CD4-positive, alpha-beta memory T cell (primary cell): Measurements from ENCODE around the gene SLC29A1. TPM values are rescaled to one million over a fixed set of nuclear protein-coding genes. Genes with fewer than 3 reads are reported as not detected.

Source experiments
- CTCF ChIA-PET: fragments of 350-600 bp; sonication (Branson Sonifier 250); formaldehyde crosslinking; loops from one replicate; lab custom pipeline; 2021; ENCODE audit warnings: inconsistent platforms; ENCODE audit not compliant: partially characterized antibody; lab: Charles Lee
- POLR2A ChIA-PET: fragments of 350-600 bp; sonication (Branson Sonifier 250); formaldehyde crosslinking; loops from one replicate; lab custom pipeline; 2021; ENCODE audit not compliant: partially characterized antibody; lab: Charles Lee
- DNase-seq, 5 donors: peaks; one replicate each; pipeline versions ENCODE4 v3.0.0 to v3.0.0-alpha.2; 2020 to 2022; ENCODE audit warnings: mixed read lengths in 1 of 5
- H3K27ac ChIP-seq: one replicate; pipeline ENCODE4 v1.7.0; 2013; ENCODE audit warnings: low read depth, low read length
- H3K27me3 ChIP-seq: 2 replicates; pipeline ENCODE4 v1.7.0; 2013; ENCODE audit warnings: mild to moderate bottlenecking, low read length, moderate library complexity; ENCODE audit not compliant: insufficient read depth
- H3K36me3 ChIP-seq: 2 replicates; pipeline ENCODE4 v1.7.0; 2013; ENCODE audit warnings: mild to moderate bottlenecking, low read length, moderate library complexity; ENCODE audit not compliant: insufficient read depth
- H3K4me1 ChIP-seq: 2 replicates; pipeline ENCODE4 v1.7.0; 2013; ENCODE audit warnings: mild to moderate bottlenecking, low read length, moderate library complexity; ENCODE audit not compliant: insufficient read depth
- H3K4me3 ChIP-seq, 2 donors: one replicate each; pipeline ENCODE4 v1.7.0; 2013; ENCODE audit warnings: low read length in 2 of 2, mild to moderate bottlenecking in 1 of 2
- H3K9me3 ChIP-seq, 2 donors: one replicate each; pipeline ENCODE4 v1.7.0; 2013; ENCODE audit warnings: low read length in 2 of 2, control low read depth in 1 of 2; ENCODE audit not compliant: control insufficient read depth in 1 of 2
- H3K27ac Mint-ChIP-seq, 7 donors: one replicate each; pipeline ENCODE4 v1.8.0; 2020 to 2021; ENCODE audit warnings: mixed read lengths in 7 of 7, mild to moderate bottlenecking in 6 of 7, inconsistent platforms in 3 of 7, moderate library complexity in 3 of 7
- H3K27me3 Mint-ChIP-seq, 2 donors: one replicate each; pipeline ENCODE4 v1.8.0; 2020 to 2021; ENCODE audit warnings: mixed read lengths in 2 of 2
- H3K36me3 Mint-ChIP-seq, 2 donors: one replicate each; pipeline ENCODE4 v1.8.0; 2020 to 2021; ENCODE audit warnings: mixed read lengths in 2 of 2, inconsistent platforms in 1 of 2, mild to moderate bottlenecking in 1 of 2
- H3K4me1 Mint-ChIP-seq, 4 donors: one replicate each; pipeline ENCODE4 v1.8.0; 2020 to 2021; ENCODE audit warnings: mixed read lengths in 4 of 4, mild to moderate bottlenecking in 1 of 4
- H3K4me3 Mint-ChIP-seq, 8 donors: one replicate each; pipeline ENCODE4 v1.8.0; 2020 to 2021; ENCODE audit warnings: mixed read lengths in 8 of 8, mild to moderate bottlenecking in 7 of 8, moderate library complexity in 6 of 8, inconsistent platforms in 3 of 8
- H3K9me3 Mint-ChIP-seq, 8 donors: one replicate each; pipeline ENCODE4 v1.8.0; 2020 to 2021; ENCODE audit warnings: mixed read lengths in 8 of 8, mild to moderate bottlenecking in 5 of 8, inconsistent platforms in 3 of 8, moderate library complexity in 1 of 8
- intact Hi-C: fragments of 100-400 bp; cut with micrococcal nuclease; formaldehyde crosslinking; loops from one replicate; pipeline ENCODE4 v1.15.1; 2023
- polyA plus RNA-seq, 2 donors: library from polyadenylated mRNA; unstranded; fragments of 300-500 nt; fragmentation: Illumina TruSeq; gene quantifications; one replicate each; pipeline ENCODE4 v1.2.3, GENCODE V29; 2021
- total RNA-seq, 2 experiments: library from RNA; stranded (reverse); gene quantifications; one replicate each; pipeline ENCODE4 v1.2.3, GENCODE V29; 2021

The SLC29A1 gene
- total and polyA plus RNA-seq, 4 experiments from 2014 or later, result 2.1 to 3.7 (median 3.2) TPM

DNA sequence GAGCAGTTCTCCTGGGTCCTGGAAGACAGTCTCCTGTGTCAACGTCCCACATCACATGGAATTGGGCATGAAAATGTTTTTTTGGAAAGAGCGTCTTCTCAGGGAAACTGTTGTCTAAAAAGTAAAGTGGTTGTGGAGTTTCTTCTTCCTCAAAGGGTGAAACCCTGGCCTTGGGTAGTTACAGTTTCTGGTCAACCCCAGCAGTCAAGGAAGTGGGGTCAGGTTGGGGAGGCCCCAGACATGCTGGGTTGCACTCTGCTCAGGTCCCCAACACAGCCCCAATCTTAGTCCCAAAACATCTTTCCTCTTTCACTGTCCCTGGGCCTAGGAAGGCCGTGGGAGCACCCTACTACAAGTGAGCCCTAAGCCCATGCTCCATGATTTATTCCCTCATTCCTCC lies 43.0 kb downstream of the SLC29A1 start:
- H3K4me1 ChIP-seq, result peaks cover 35% of the 10 kb centered on the region
- H3K4me3 Mint-ChIP-seq, result peak overlapping the region in 7 of 8 donors; percentile 26 to 96 (median 93)
- peaks cover 10 to 22% of the 10 kb centered on the region in 2 donors for H3K27me3 Mint-ChIP-seq
- H3K36me3 Mint-ChIP-seq, result peaks cover 0 to 23% of the 10 kb centered on the region in 2 donors
- no peaks in the 10 kb centered on the region for H3K9me3 ChIP-seq
- peaks cover 14 to 43% (median 34%) of the 10 kb centered on the region in 4 donors for H3K4me1 Mint-ChIP-seq
- CTCF ChIA-PET, result interaction anchor here (0.9 to 8.3 kb wide), 9 partner anchors 12 to 190 kb away, joined by 4 to 82 read pairs (median 16); partner anchors contain the start of genes AARS2 and SLC35B2
- peak overlapping the region; percentile 96 for H3K27ac ChIP-seq
- H3K36me3 ChIP-seq, result peaks cover 3% of the 10 kb centered on the region
- POLR2A ChIA-PET, result interaction anchor here (5.4 to 6.2 kb wide), 2 partner anchors 11 to 20 kb away, joined by 37 to 97 read pairs; partner anchors contain the start of genes HSP90AB1 and SLC35B2
- no peak overlapping the region for H3K4me3 ChIP-seq
- intact Hi-C loops, result no loop called here
- no peak for DNase-seq
- peak overlapping the region; percentile 94 to 98 (median 95) for H3K27ac Mint-ChIP-seq
- no peaks in the 10 kb centered on the region for H3K9me3 Mint-ChIP-seq
- peaks cover 17% of the 10 kb centered on the region for H3K27me3 ChIP-seq

DNA sequence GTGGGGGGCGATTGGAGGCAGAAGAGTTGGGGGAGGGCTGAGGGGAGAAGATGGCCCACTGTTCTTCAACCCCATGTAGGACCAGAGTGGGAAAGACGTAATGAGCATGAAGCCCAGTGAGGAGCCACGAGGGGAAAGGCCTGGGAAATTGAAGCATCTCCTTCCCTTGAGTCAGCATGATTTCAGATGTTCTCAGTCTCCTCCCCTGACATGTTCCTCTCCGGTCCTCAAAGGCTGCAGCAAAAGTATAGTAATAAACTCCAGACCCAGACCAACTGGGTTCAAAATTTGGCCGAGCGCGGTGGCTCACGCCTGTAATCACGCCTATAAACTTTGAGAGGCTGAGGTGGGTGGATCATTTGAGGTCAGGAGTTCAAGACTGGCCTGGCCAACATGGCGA lies 43.9 kb downstream of the SLC29A1 start:
- Mint-ChIP-seq H3K4me1 (peaks cover 14 to 39% (median 32%) of the 10 kb centered on the region in 4 donors), H3K4me3 (no peak overlapping the region), H3K36me3 (peaks cover 0 to 23% of the 10 kb centered on the region in 2 donors), H3K27me3 (peaks cover 14 to 29% of the 10 kb centered on the region in 2 donors), H3K9me3 (no peaks in the 10 kb centered on the region), H3K27ac (peak overlapping the region in 6 of 7 donors; percentile 68 to 98 (median 94))
- intact Hi-C loops, result no loop called here
- Histone ChIP-seq H3K9me3 (no peaks in the 10 kb centered on the region), H3K4me1 (peaks cover 31% of the 10 kb centered on the region), H3K36me3 (no peaks in the 10 kb centered on the region), H3K27me3 (peaks cover 26% of the 10 kb centered on the region), H3K4me3 (no peak overlapping the region), H3K27ac (no peak overlapping the region)
- ChIA-PET POLR2A (interaction anchor here (5.4 to 6.2 kb wide), 2 partner anchors 11 to 21 kb away, joined by 37 to 97 read pairs; partner anchors contain the start of genes HSP90AB1 and SLC35B2), CTCF (interaction anchor here (1.1 to 8.3 kb wide), 13 partner anchors 13 to 189 kb away, joined by 3 to 82 read pairs (median 11); partner anchors contain the start of genes AARS2, HSP90AB1, SLC35B2 and SPATS1)
- DNase-seq, result no peak

DNA sequence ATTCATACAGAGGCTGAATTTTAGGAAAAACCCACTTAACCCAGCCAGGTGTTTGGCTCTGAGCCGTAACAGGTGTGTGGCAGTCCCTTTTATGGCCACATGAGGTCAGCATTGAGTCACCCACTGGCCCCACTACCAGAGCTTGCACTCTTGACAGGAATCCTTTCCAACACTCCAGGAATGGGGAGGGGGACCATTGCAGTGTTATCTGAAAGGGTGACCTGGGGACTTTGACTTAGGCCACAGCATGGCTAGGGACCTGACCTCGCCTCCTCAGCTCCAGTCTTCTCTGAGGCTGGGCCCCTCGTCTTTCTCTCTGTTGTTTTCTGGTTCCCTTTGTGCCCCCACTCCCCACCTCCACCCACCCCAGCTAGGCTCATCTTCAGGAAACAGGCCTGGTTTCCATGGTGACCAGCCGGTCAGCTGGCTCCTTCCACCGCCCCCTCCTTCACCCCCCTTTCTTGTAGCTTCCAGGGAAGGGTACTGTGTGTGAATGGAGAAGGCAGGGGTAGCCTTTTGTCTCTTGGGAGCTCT lies 44.8 kb downstream of the SLC29A1 start:
- Mint-ChIP-seq H3K36me3 (peaks cover 0 to 15% of the 10 kb centered on the region in 2 donors), H3K27me3 (peaks cover 21 to 36% of the 10 kb centered on the region in 2 donors), H3K9me3 (peaks cover 0 to 2% (median 0%) of the 10 kb centered on the region in 8 donors), H3K4me3 (peak overlapping the region in 3 of 8 donors; percentile 15 to 36 (median 33)), H3K27ac (peak overlapping the region in 6 of 7 donors; percentile 60 to 96 (median 78)), H3K4me1 (peaks cover 5 to 30% (median 23%) of the 10 kb centered on the region in 4 donors)
- Histone ChIP-seq H3K27me3 (peaks cover 33% of the 10 kb centered on the region), H3K9me3 (no peaks in the 10 kb centered on the region), H3K4me1 (peaks cover 22% of the 10 kb centered on the region), H3K36me3 (no peaks in the 10 kb centered on the region), H3K4me3 (no peak overlapping the region), H3K27ac (no peak overlapping the region)
- CTCF ChIA-PET, result interaction anchor here (0.7 to 8.3 kb wide), 24 partner anchors 10 to 188 kb away, joined by 3 to 82 read pairs (median 5); partner anchors contain the start of genes AARS2, HSP90AB1, SLC35B2 and SPATS1
- POLR2A ChIA-PET, result interaction anchor here (1.1 to 6.2 kb wide), 3 partner anchors 12 to 37 kb away, joined by 5 to 97 read pairs (median 37); partner anchors contain the start of genes HSP90AB1 and SLC35B2
- intact Hi-C loops, result loop anchor here (1.0 to 2.0 kb wide), 4 partner anchors 36 to 119 kb away; partner anchors contain the start of genes AARS2 and CDC5L
- DNase-seq, result peak; percentile 61 to 70 (median 65)

DNA sequence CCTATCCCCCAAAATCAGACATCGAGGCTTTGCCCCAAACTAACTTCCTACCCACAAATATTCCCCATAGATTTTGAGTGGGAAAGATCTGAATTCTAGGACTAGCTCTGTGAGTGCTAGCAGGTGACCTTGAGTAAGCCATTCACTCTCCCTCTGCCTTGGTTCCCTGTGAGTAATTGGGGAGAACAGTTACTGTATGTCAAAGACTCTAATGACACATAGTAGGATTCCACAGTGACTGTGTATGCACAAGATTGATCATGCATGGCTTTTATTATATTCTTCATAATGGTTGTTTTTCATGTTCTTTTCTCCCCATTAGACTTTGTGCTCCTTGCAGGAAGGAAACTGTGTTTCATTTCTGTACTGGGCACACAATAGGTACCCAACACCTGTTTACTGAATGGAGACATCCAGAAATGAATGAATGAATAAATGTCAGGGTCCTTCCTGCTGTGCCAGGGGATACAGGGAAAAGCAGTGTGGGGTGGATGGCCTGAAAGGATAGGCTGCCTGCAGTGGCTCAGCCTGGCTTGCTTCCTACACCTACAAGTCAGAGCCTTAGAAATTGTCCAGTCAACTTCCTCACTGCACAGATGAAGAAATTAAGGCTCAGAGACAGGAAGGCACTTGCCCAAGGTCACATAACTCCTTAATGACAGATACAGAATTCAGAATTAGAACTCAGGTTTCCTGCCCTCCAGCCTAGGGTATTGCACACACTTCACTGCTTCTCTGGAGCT lies 46.0 kb downstream of the SLC29A1 start:
- ChIA-PET POLR2A (interaction anchor here (1.9 to 6.2 kb wide), 4 partner anchors 13 to 23 kb away, joined by 6 to 97 read pairs (median 25); partner anchors contain the start of genes HSP90AB1 and SLC35B2), CTCF (interaction anchor here (0.7 to 8.3 kb wide), 19 partner anchors 15 to 187 kb away, joined by 3 to 82 read pairs (median 5); partner anchors contain the start of genes AARS2, HSP90AB1, SLC35B2 and SPATS1)
- Mint-ChIP-seq H3K27ac (peak overlapping the region in 2 of 7 donors; percentile 4 to 26), H3K4me3 (peak overlapping the region; percentile 21 to 75 (median 51)), H3K4me1 (peaks cover under 1 to 20% (median 13%) of the 10 kb centered on the region in 4 donors), H3K9me3 (peaks cover 0 to 2% (median 0%) of the 10 kb centered on the region in 8 donors), H3K27me3 (peaks cover 27 to 45% of the 10 kb centered on the region in 2 donors), H3K36me3 (peaks cover 2 to 7% of the 10 kb centered on the region in 2 donors)
- no peaks in the 10 kb centered on the region for H3K9me3 ChIP-seq
- peaks cover 33% of the 10 kb centered on the region for H3K27me3 ChIP-seq
- H3K4me1 ChIP-seq, result peaks cover 10% of the 10 kb centered on the region
- no peak for DNase-seq
- H3K27ac ChIP-seq, result no peak overlapping the region
- intact Hi-C loops, result loop anchor here (2.0 kb wide), 1 partner anchor 117 kb away; the partner anchor contains the start of gene CDC5L
- no peak overlapping the region for H3K4me3 ChIP-seq
- no peaks in the 10 kb centered on the region for H3K36me3 ChIP-seq

DNA sequence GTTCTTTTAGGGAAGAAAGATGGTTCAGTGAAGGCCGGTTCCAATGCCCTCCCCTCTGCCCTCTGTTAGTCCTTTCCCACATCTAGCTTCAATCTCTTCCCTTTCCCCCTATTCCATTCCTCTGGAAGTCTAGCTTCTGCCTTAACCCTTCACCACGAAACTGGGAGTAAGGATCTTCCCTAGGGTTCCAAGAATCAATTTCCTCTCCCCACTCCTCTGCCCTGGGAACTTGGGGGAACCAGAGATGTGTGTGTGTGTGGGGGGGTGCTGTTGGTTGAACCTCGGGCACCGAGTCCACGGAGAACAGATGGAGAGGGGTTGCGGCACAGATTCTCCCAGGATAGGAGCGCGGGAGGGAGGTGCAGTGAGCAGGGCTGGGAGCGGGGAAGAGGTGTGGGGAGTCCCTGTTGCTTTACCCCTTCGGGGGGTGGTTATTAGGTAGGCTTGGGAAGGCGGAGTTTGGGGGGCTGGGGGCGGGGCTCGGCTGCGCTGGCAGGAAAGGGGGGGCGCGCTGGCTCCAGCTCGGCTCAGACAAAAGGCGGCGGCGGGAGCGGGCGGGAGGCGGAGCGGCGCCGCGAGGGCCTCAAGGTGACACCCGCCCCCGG lies 46.6 kb downstream of the SLC29A1 start, which contains the start of gene TMEM151B:
Gene TMEM151B, plus strand, starts transcription at position 530 of the 605 bp plus-strand sequence. CDS start 293 bp downstream, outside the sequence.
- H3K9me3 Mint-ChIP-seq, result peaks cover 0 to 2% (median 0%) of the 10 kb centered on the region in 8 donors
- Histone ChIP-seq H3K36me3 (no peaks in the 10 kb centered on the region), H3K27me3 (peaks cover 33% of the 10 kb centered on the region), H3K9me3 (no peaks in the 10 kb centered on the region), H3K27ac (no peak within 1 kb of the TSS), H3K4me3 (no peak within 1 kb of the TSS), H3K4me1 (peaks cover 7% of the 10 kb centered on the region)
- no peak for DNase-seq
- H3K36me3 Mint-ChIP-seq, result peaks cover 1 to 5% of the 10 kb centered on the region in 2 donors
- H3K4me3 Mint-ChIP-seq, result peak within 1 kb of the TSS; percentile 64 to 79 (median 76)
- intact Hi-C loops, result loop anchor here (2.0 kb wide), 1 partner anchor 117 kb away; the partner anchor contains the start of gene CDC5L
- CTCF ChIA-PET, result interaction anchor here (1.4 to 8.3 kb wide), 7 partner anchors 15 to 187 kb away, joined by 4 to 82 read pairs (median 14); partner anchors contain the start of genes AARS2, SLC35B2 and SPATS1
- POLR2A ChIA-PET, result interaction anchor here (1.0 to 2.1 kb wide), 3 partner anchors 13 to 42 kb away, joined by 3 to 13 read pairs (median 6); partner anchors contain the start of genes HSP90AB1 and SLC35B2
- peaks cover 0 to 17% (median 8%) of the 10 kb centered on the region in 4 donors for H3K4me1 Mint-ChIP-seq
- peak within 1 kb of the TSS in 4 of 7 donors; percentile 3 to 74 (median 45) for H3K27ac Mint-ChIP-seq
- H3K27me3 Mint-ChIP-seq, result peaks cover 31 to 48% of the 10 kb centered on the region in 2 donors
